GM23248 (cell line): ENCODE measurements around the gene TMCC2. TPM values are rescaled to one million over a fixed set of nuclear protein-coding genes. Genes with fewer than 3 reads are reported as not detected.
A peak's percentile ranks its signal among the peaks of the same experiment; 100 is the strongest.

Experiments used
- DNase-seq: peaks from one replicate; pipeline ENCODE4 v3.0.0-alpha.2; 2015
- H2AFZ ChIP-seq: fragments of 200-600 bp; sonication (generic); 2 replicates; pipeline ENCODE4 v1.6.1; 2016; ENCODE audit warnings: antibody characterized with exemption
- H3F3A ChIP-seq: fragments of 200-600 bp; sonication (generic); 2 replicates; pipeline ENCODE4 v1.6.1; 2016; ENCODE audit warnings: mild to moderate bottlenecking, antibody characterized with exemption, mixed run types; ENCODE audit not compliant: insufficient read depth
- H3K27ac ChIP-seq: fragments of 200-600 bp; sonication (generic); 2 replicates; pipeline ENCODE4 v1.5.1; 2016; ENCODE audit warnings: mild to moderate bottlenecking
- H3K27me3 ChIP-seq: fragments of 200-600 bp; sonication (generic); replicated peaks from 2 replicates; pipeline ENCODE4 v1.6.1; 2016; ENCODE audit warnings: mild to moderate bottlenecking; ENCODE audit not compliant: insufficient read depth
- H3K36me3 ChIP-seq: fragments of 200-600 bp; sonication (generic); 2 replicates; pipeline ENCODE4 v1.6.1; 2016; ENCODE audit warnings: low read depth, mild to moderate bottlenecking
- H3K4me1 ChIP-seq: fragments of 200-600 bp; sonication (generic); 2 replicates; pipeline ENCODE4 v1.6.1; 2016; ENCODE audit warnings: mild to moderate bottlenecking; ENCODE audit not compliant: insufficient read depth
- H3K4me2 ChIP-seq: fragments of 200-600 bp; sonication (generic); one replicate; pipeline ENCODE4 v1.6.1; 2016; ENCODE audit warnings: mild to moderate bottlenecking; ENCODE audit not compliant: unreplicated experiment
- H3K4me3 ChIP-seq: fragments of 200-600 bp; sonication (generic); 2 replicates; pipeline ENCODE4 v1.5.1; 2016; ENCODE audit warnings: mild to moderate bottlenecking
- H3K79me2 ChIP-seq: fragments of 200-600 bp; sonication (generic); 2 replicates; pipeline ENCODE4 v1.6.1; 2016; ENCODE audit warnings: mild to moderate bottlenecking; ENCODE audit not compliant: insufficient read depth
- H3K9ac ChIP-seq: fragments of 200-600 bp; sonication (generic); 2 replicates; pipeline ENCODE4 v1.6.1; 2016; ENCODE audit warnings: mild to moderate bottlenecking
- H3K9me2 ChIP-seq: fragments of 200-600 bp; sonication (generic); 2 replicates; pipeline ENCODE4 v1.6.1; 2016; ENCODE audit warnings: mixed run types, mild to moderate bottlenecking, moderate library complexity; ENCODE audit not compliant: insufficient read depth
- H3K9me3 ChIP-seq: fragments of 200-600 bp; sonication (generic); one replicate; pipeline ENCODE4 v1.6.1; 2017; ENCODE audit warnings: low read depth
- H4K20me1 ChIP-seq: fragments of 200-600 bp; sonication (generic); 2 replicates; pipeline ENCODE4 v1.6.0; 2016; ENCODE audit not compliant: insufficient read depth
- EZH2 ChIP-seq: fragments of 200-600 bp; sonication (generic); IDR thresholded peaks from 2 replicates; pipeline ENCODE4 v1.6.1; 2018; ENCODE audit warnings: antibody characterized with exemption, mild to moderate bottlenecking; ENCODE audit not compliant: insufficient read depth, poor library complexity, severe bottlenecking
- EZH2phosphoT487 ChIP-seq: fragments of 200-600 bp; sonication (generic); IDR thresholded peaks from 2 replicates; pipeline ENCODE4 v1.6.1; 2018; ENCODE audit warnings: antibody characterized with exemption, moderate library complexity, mild to moderate bottlenecking, low read depth; ENCODE audit not compliant: insufficient read depth
- WGBS, 2 experiments: methylation state at CpG; one replicate each; pipeline ENCODE4 v1.1.6; 2015 to 2017; ENCODE audit warnings: low lambda C conversion rate in 2 of 2, low coverage in 1 of 2; ENCODE audit errors: missing lambda C conversion rate in 2 of 2; 5-methylcytosine and 5-hydroxymethylcytosine counted together
- in situ Hi-C: fragments of 300-500 bp; cut with MboI; formaldehyde crosslinking; loops from 2 replicates; pipeline ENCODE4 v1.15.0; 2020
- polyA plus RNA-seq: library from polyadenylated mRNA; unstranded; fragments of >200 nt; fragmentation: Nextera tagmentation; extraction: Ambion mirVana; gene quantifications from 2 replicates; pipeline ENCODE4 v1.2.1, GENCODE V29; 2016
- total RNA-seq: library from RNA; depleted of rRNA; stranded (reverse); fragments of >200 nt; shearing (Covaris generic); gene quantifications from 2 replicates; pipeline ENCODE4 v1.2.3, GENCODE V29; 2014

Gene TMCC2
- total and polyA plus RNA-seq, 2 experiments from 2014 or later = 0.39 to 1.7 TPM

DNA sequence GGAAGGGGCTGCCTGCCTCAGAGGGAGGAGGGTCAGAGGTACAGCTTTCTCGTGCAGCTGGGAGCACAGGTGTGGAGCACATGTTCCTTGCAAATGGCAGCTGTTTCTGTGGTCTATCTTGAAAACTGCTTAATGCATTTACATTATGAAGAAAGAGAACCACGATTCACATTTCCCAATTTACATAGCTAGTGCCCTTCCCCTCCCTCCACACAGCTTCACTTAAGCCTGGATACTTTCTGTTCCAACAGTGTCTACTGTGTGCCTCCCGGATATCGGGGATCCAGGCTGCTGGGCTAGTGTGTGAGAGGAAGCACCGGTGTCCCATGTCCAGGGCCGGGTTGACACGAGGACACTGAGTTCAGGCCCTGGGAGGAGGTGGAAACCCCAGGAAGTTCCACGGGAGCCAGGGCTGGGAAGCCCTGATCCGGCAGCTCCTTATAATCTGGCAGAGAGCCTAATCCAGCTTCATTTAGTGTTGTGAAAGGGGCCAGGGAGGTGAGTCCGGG is 31.6 kb downstream of the TMCC2 start:
- H3K9me3 ChIP-seq = no peaks in the 10 kb centered on the region
- no peaks in the 10 kb centered on the region for H4K20me1 ChIP-seq
- no peak for DNase-seq
- in situ Hi-C loops = loop anchor here (10.0 kb wide), 1 partner anchor 125 kb away; no protein-coding TSS in a partner anchor
- H3K27ac ChIP-seq = no peak overlapping the region
- TF ChIP-seq EZH2 = no peak
- no peak for TF ChIP-seq EZH2phosphoT487
- H2AFZ ChIP-seq = no peak overlapping the region
- H3K4me2 ChIP-seq = no peak overlapping the region
- no peak overlapping the region for H3K9ac ChIP-seq
- no peaks in the 10 kb centered on the region for H3K27me3 ChIP-seq
- no peaks in the 10 kb centered on the region for H3K36me3 ChIP-seq
- no peak overlapping the region for H3K4me3 ChIP-seq
- H3F3A ChIP-seq = peaks cover 5% of the 10 kb centered on the region; the same call in 1 of the 2 replicates
- no peaks in the 10 kb centered on the region for H3K79me2 ChIP-seq
- peaks cover 21% of the 10 kb centered on the region for H3K4me1 ChIP-seq
- 37 to 47% methylated on average over 10 of the region's 10 CpGs for WGBS, 2 experiments
- H3K9me2 ChIP-seq = no peaks in the 10 kb centered on the region

GRCh38 chr1:205259998-205260397 is 32.3 kb downstream of the TMCC2 start:
- in situ Hi-C loops = loop anchor here (10.0 kb wide), 1 partner anchor 125 kb away; no protein-coding TSS in a partner anchor
- H3K4me1 ChIP-seq = peaks cover 21% of the 10 kb centered on the region
- no peaks in the 10 kb centered on the region for H3K79me2 ChIP-seq
- peaks cover 5% of the 10 kb centered on the region; the same call in 1 of the 2 replicates for H3F3A ChIP-seq
- DNase-seq = no peak
- H3K4me2 ChIP-seq = no peak overlapping the region
- no peak overlapping the region for H3K9ac ChIP-seq
- H4K20me1 ChIP-seq = no peaks in the 10 kb centered on the region
- no peaks in the 10 kb centered on the region for H3K36me3 ChIP-seq
- H3K27ac ChIP-seq = no peak overlapping the region
- no peak overlapping the region for H2AFZ ChIP-seq
- no peak overlapping the region for H3K4me3 ChIP-seq
- H3K9me3 ChIP-seq = no peaks in the 10 kb centered on the region
- H3K27me3 ChIP-seq = no peaks in the 10 kb centered on the region
- WGBS, 2 experiments = 46 to 64% methylated on average over 1 of the region's 1 CpG
- TF ChIP-seq EZH2 = no peak
- no peak for TF ChIP-seq EZH2phosphoT487
- H3K9me2 ChIP-seq = no peaks in the 10 kb centered on the region

- Histone ChIP-seq H3K9me2 (no peaks in the 10 kb centered on the region), H3K4me2 (no peak overlapping the region), H3K36me3 (no peaks in the 10 kb centered on the region), H3K27ac (no peak overlapping the region), H3K27me3 (no peaks in the 10 kb centered on the region), H2AFZ (no peak overlapping the region), H3K4me1 (peaks cover 21% of the 10 kb centered on the region), H4K20me1 (no peaks in the 10 kb centered on the region), H3K9me3 (no peaks in the 10 kb centered on the region), H3F3A (peaks cover 5% of the 10 kb centered on the region; the same call in 1 of the 2 replicates), H3K4me3 (no peak overlapping the region), H3K9ac (no peak overlapping the region), H3K79me2 (no peaks in the 10 kb centered on the region)
- in situ Hi-C loops = no loop called here
- DNase-seq = peak; percentile 63
- 55 to 57% methylated on average over 8 of the region's 8 CpGs for WGBS, 2 experiments
- TF ChIP-seq EZH2phosphoT487 = no peak
- TF ChIP-seq EZH2 = no peak
Observed at GRCh38 chr1:205260948-205261732, 33.4 kb downstream of the TMCC2 start.

DNA sequence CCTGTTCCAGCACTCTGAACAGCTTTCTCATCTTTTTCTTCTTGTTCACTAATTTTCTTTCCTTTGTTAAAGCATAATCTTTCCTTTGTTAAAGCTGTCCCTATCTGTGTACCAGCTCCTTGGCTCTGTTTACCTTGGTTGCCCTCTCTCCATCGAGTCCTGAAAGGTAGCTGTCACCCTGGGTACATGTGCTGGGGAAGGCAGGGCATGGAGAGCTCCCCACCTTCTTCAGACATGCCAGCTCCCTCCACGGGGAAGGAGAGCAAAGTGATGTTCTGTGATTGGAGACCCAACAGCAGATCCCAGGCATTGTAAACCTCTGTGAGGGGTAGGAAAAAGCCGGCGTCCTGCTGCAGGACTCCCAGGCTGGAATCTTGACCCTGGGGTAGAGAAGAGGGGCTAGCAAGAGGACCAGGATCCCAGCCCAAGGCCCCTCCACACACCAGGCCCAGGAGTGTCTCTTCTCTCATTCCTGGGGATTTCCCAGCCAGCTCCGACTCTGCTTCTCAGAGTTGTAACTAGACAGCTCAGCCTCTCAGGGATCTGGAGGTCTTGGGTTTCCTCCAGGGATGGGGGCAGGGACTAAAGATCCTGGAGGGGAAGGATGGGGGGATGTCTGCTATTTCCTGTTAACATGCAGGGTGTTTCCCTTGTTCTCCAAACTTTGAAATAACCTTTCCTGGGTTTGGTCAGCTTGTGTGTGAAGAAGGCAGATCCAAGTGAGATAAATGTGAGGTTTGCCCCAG is 34.4 kb downstream of the TMCC2 start:
- no peak for TF ChIP-seq EZH2phosphoT487
- no peak for TF ChIP-seq EZH2
- H3K4me2 ChIP-seq = no peak overlapping the region
- no peaks in the 10 kb centered on the region for H3K36me3 ChIP-seq
- H3K79me2 ChIP-seq = no peaks in the 10 kb centered on the region
- H2AFZ ChIP-seq = 0 out of 2 replicates have a peak overlapping the region, but pooled peaks have one; percentile 5
- DNase-seq = peak; percentile 61
- H3F3A ChIP-seq = peaks cover 9% of the 10 kb centered on the region; the same call in 1 of the 2 replicates
- H3K27me3 ChIP-seq = no peaks in the 10 kb centered on the region
- H3K9ac ChIP-seq = peak overlapping the region; percentile 14; the same call in 1 of the 2 replicates
- H3K9me3 ChIP-seq = no peaks in the 10 kb centered on the region
- no peaks in the 10 kb centered on the region for H3K9me2 ChIP-seq
- 38 to 43% methylated on average over 5 of the region's 5 CpGs for WGBS, 2 experiments
- no peak overlapping the region for H3K4me3 ChIP-seq
- H4K20me1 ChIP-seq = no peaks in the 10 kb centered on the region
- H3K4me1 ChIP-seq = peaks cover 21% of the 10 kb centered on the region
- no peak overlapping the region for H3K27ac ChIP-seq
- in situ Hi-C loops = no loop called here
